PC-3 (cell line): ENCODE data around the gene NOC2L. TPM values are rescaled to one million over a fixed set of nuclear protein-coding genes. Genes with fewer than 3 reads are reported as not detected.

Source experiments
- ATAC-seq: fragments of 200-7000 bp; cut with Tn5 transposase; 2 replicates; pipeline ENCODE4 v1.9.1; 2020; ENCODE audit warnings: mild to moderate bottlenecking, moderate library complexity
- Bru-seq: library from RNA; stranded (reverse); fragments of 400-500 nt; gene quantifications from one replicate; lab custom pipeline; 2021; lab: Mats Ljungman, UMichigan
- BruChase-seq, 2 experiments: library from RNA; stranded (reverse); fragments of 400-500 nt; gene quantifications; one replicate each; lab custom pipeline; 2021; lab: Mats Ljungman, UMichigan
- BruUV-seq: library from RNA; stranded (reverse); fragments of 400-500 nt; replicated peaks from 2 replicates; lab custom pipeline; 2021; lab: Mats Ljungman, UMichigan
- CTCF ChIA-PET: fragments of 300-600 bp; sonication (Branson Sonifier 250); formaldehyde crosslinking; loops from one replicate; lab custom pipeline; 2022; ENCODE audit warnings: antibody characterized with exemption; lab: Charles Lee
- POLR2A ChIA-PET: fragments of 300-600 bp; sonication (Branson Sonifier 250); formaldehyde crosslinking; loops from one replicate; lab custom pipeline; 2022; ENCODE audit warnings: antibody characterized with exemption; ENCODE audit not compliant: unreplicated experiment; lab: Charles Lee
- DNase-seq: peaks from one replicate; pipeline ENCODE4 v3.0.0-alpha.2; 2015
- H2AFZ ChIP-seq: fragments of 300-600 bp; sonication (generic); 2 replicates; pipeline ENCODE4 v1.6.0; 2016; ENCODE audit warnings: antibody characterized with exemption, low read length
- H3F3A ChIP-seq: fragments of 300-600 bp; sonication (generic); one replicate; pipeline ENCODE4 v1.6.0; 2017; ENCODE audit warnings: antibody characterized with exemption, low read length, control low read depth, mild to moderate bottlenecking; ENCODE audit not compliant: unreplicated experiment
- H3K27ac ChIP-seq: fragments of 300-600 bp; sonication (generic); 2 replicates; pipeline ENCODE4 v1.5.1; 2016; ENCODE audit warnings: mild to moderate bottlenecking, low read length
- H3K27me3 ChIP-seq: fragments of 300-600 bp; sonication (generic); 2 replicates; pipeline ENCODE4 v1.6.1; 2016; ENCODE audit warnings: low read length, mixed read lengths
- H3K36me3 ChIP-seq: fragments of 300-600 bp; sonication (generic); 2 replicates; pipeline ENCODE4 v1.6.1; 2016; ENCODE audit warnings: low read depth, mixed run types, low read length, mixed read lengths
- H3K4me1 ChIP-seq: fragments of 300-600 bp; sonication (generic); 2 replicates; pipeline ENCODE4 v1.5.1; 2016; ENCODE audit warnings: low read length; ENCODE audit not compliant: insufficient read depth
- H3K4me2 ChIP-seq: fragments of 300-600 bp; sonication (generic); 2 replicates; pipeline ENCODE4 v1.6.0; 2016; ENCODE audit warnings: low read length
- H3K4me3 ChIP-seq: fragments of 300-600 bp; sonication (generic); 2 replicates; pipeline ENCODE4 v1.5.1; 2016; ENCODE audit warnings: mild to moderate bottlenecking, low read length, mixed read lengths
- H3K79me2 ChIP-seq: fragments of 300-600 bp; sonication (generic); 2 replicates; pipeline ENCODE4 v1.6.1; 2017; ENCODE audit warnings: low read length, mixed read lengths
- H3K9ac ChIP-seq: fragments of 300-600 bp; sonication (generic); 2 replicates; pipeline ENCODE4 v1.6.0; 2016; ENCODE audit warnings: mild to moderate bottlenecking, low read length
- H3K9me2 ChIP-seq: fragments of 300-600 bp; sonication (generic); replicated peaks from 2 replicates; pipeline ENCODE4 v1.6.1; 2016; ENCODE audit warnings: mixed run types, low read length, mixed read lengths
- H3K9me3 ChIP-seq: fragments of 300-600 bp; sonication (generic); 2 replicates; pipeline ENCODE4 v1.6.1; 2016; ENCODE audit warnings: low read length, mixed read lengths
- H4K20me1 ChIP-seq: fragments of 300-600 bp; sonication (generic); 2 replicates; pipeline ENCODE4 v1.6.1; 2016; ENCODE audit warnings: low read length, mixed read lengths
- EZH2 ChIP-seq: fragments of 300-600 bp; sonication (generic); IDR thresholded peaks from one replicate; pipeline ENCODE4 v1.6.1; 2017; ENCODE audit warnings: antibody characterized with exemption, mild to moderate bottlenecking, low read length; ENCODE audit not compliant: unreplicated experiment
- EZH2phosphoT487 ChIP-seq: fragments of 300-600 bp; sonication (generic); IDR thresholded peaks from 2 replicates; pipeline ENCODE4 v1.6.1; 2018; ENCODE audit warnings: mild to moderate bottlenecking, antibody characterized with exemption, low read length, borderline replicate concordance
- intact Hi-C: fragments of 100-400 bp; cut with micrococcal nuclease; formaldehyde crosslinking; loops from 2 replicates; pipeline ENCODE4 v1.9.0; 2023
- long read RNA-seq: library from polyadenylated mRNA; unstranded; transcript quantifications from one replicate; pipeline ENCODE4 v2.0.0, GENCODE V29; 2021; ENCODE audit not compliant: unreplicated experiment
- total RNA-seq: library from RNA; depleted of rRNA; stranded (reverse); fragments of >200 nt; gene quantifications from 2 replicates; pipeline ENCODE4 v1.2.3, GENCODE V29; 2014; rRNA removed
- TF ChIP-seq, protein P1 (sequence below): fragments of 300-600 bp; sonication (generic); conservative IDR thresholded peaks from 2 replicates; pipeline ENCODE4 v1.5.1; 2017; ENCODE audit warnings: antibody characterized with exemption, low read depth, mild to moderate bottlenecking, low read length

Gene NOC2L
- total RNA-seq (262 and 340 TPM in 2 replicates), Bru-seq, nascent RNA (percentile 79 among the genes with signal in this experiment), BruChase-seq, experiment 1, labeled RNA remaining after a 6-hour chase (percentile 91 among the genes with signal in this experiment), BruChase-seq, experiment 2, labeled RNA remaining after a 2-hour chase (percentile 87 among the genes with signal in this experiment)
- long read RNA-seq, transcript NOC2L-202 (2 exons, 878 nt): minor isoform, 16 of 809 reads
- long read RNA-seq, transcript NOC2L-201 (19 exons, 2,790 nt): major isoform, 322 of 809 reads
- long read RNA-seq, partial matches to known transcripts: 71 of 809 reads
- long read RNA-seq, other reads (novel, unspliced or antisense): 400 of 809 reads

- POLR2A ChIA-PET: interaction anchor here (0.5 kb wide), 1 partner anchor 8 kb away, joined by 6 read pairs; no protein-coding TSS in a partner anchor
- H3K9ac ChIP-seq: peak within 1 kb of the TSS; percentile 98
- CTCF ChIA-PET: no interaction called here
These were observed at the start of gene NOC2L for GRCh38 chr1:958823-959730. Gene NOC2L, minus strand, starts transcription at chr1:959256. Its CDS starts 16 bp downstream, at chr1:959240.

DNA sequence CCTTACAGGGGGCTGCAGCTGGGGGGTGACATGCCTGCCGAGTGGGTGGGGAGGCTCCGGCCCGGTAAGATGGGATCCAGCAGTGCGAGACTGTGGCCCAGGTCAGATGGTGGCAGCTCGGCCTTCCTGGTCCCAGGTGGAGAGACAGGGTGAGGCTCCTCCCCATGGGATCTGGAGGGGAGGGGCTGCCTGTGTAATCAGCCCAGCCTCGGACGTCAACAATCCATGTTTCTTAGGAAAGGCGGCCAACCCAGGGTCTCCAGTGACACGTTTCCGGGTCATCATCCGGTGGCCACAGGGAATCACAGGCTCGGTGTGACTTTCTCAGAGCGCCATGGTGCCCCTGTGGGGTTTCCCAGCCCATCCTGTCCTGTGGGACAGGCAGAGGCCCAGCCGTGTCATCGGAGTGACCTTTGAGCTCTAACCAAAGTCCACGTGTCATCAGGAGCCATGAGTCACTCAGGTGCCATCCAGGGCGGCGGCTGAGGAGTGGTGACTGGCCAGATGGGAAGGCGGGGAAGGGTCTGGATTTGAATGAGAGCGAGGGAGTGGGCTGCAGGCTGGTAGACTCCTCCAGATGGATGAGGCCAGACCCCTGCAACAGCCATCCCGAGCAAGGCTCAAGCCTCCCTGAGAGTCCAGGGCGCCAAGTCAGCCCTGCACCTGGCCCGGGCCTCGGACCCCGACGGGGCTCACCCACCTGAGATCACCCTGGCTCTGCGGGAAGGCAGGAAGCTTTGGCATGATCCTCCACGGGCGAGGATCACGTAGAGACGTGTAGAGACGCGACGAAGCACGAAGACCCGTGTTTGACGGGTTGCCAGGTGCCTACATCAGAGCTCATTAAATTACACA, 47.5 kb upstream of the NOC2L start:
- Histone ChIP-seq H2AFZ (no peak overlapping the region), H3K79me2 (peaks cover 14% of the 10 kb centered on the region), H3K9me2 (no peaks in the 10 kb centered on the region), H3K4me3 (no peak overlapping the region), H4K20me1 (no peaks in the 10 kb centered on the region), H3K4me2 (peak overlapping the region; percentile 22; the same call in 1 of the 2 replicates), H3K36me3 (no peaks in the 10 kb centered on the region), H3K4me1 (peaks cover 15% of the 10 kb centered on the region), H3K9ac (peak overlapping the region; percentile 37; the same call in 1 of the 2 replicates), H3K9me3 (no peaks in the 10 kb centered on the region), H3F3A (no peaks in the 10 kb centered on the region), H3K27me3 (no peaks in the 10 kb centered on the region), H3K27ac (peak overlapping the region; percentile 51)
- CTCF ChIA-PET: no interaction called here
- ATAC-seq: peak; percentile 24
- POLR2A ChIA-PET: no interaction called here
- peak; percentile 75 for DNase-seq
- no TSS peak for BruUV-seq
- intact Hi-C loops: no loop called here
- TF ChIP-seq EZH2: no peak
- TF ChIP-seq EZH2phosphoT487: no peak
- TF ChIP-seq, protein P1, sequence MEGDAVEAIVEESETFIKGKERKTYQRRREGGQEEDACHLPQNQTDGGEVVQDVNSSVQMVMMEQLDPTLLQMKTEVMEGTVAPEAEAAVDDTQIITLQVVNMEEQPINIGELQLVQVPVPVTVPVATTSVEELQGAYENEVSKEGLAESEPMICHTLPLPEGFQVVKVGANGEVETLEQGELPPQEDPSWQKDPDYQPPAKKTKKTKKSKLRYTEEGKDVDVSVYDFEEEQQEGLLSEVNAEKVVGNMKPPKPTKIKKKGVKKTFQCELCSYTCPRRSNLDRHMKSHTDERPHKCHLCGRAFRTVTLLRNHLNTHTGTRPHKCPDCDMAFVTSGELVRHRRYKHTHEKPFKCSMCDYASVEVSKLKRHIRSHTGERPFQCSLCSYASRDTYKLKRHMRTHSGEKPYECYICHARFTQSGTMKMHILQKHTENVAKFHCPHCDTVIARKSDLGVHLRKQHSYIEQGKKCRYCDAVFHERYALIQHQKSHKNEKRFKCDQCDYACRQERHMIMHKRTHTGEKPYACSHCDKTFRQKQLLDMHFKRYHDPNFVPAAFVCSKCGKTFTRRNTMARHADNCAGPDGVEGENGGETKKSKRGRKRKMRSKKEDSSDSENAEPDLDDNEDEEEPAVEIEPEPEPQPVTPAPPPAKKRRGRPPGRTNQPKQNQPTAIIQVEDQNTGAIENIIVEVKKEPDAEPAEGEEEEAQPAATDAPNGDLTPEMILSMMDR: no peak

More at GRCh38 chr1:958823-959730, at the start of gene NOC2L:
- Histone ChIP-seq H3K79me2 (peaks cover 38% of the 10 kb centered on the region), H3K27me3 (no peaks in the 10 kb centered on the region), H3K9me2 (no peaks in the 10 kb centered on the region), H3K9me3 (no peaks in the 10 kb centered on the region), H3K36me3 (peaks cover 25% of the 10 kb centered on the region), H3F3A (no peaks in the 10 kb centered on the region), H3K27ac (peak within 1 kb of the TSS; percentile 40), H3K4me1 (peaks cover 12% of the 10 kb centered on the region), H3K4me3 (peak within 1 kb of the TSS; percentile 99), H2AFZ (peak within 1 kb of the TSS; percentile 72), H4K20me1 (peaks cover 5% of the 10 kb centered on the region; the same call in 1 of the 2 replicates), H3K4me2 (peak within 1 kb of the TSS; percentile 92)
- BruUV-seq: TSS peak; percentile 87
- intact Hi-C loops: no loop called here
- TF ChIP-seq EZH2phosphoT487: no peak
- no peak for TF ChIP-seq EZH2
- TF ChIP-seq, protein P1: no peak
- peak; percentile 88 for DNase-seq
- ATAC-seq: peak; percentile 80
